Kidney (tissue), 14 donors: ENCODE results near the gene PRAMEF1. TPM values are rescaled to one million over a fixed set of nuclear protein-coding genes. Genes with fewer than 3 reads are reported as not detected.

Experiments used
- DNase-seq, 5 donors: peaks; one replicate each; pipeline ENCODE4 v3.0.0-alpha.2; 2013 to 2020
- FAIRE-seq: peaks from 2 replicates; lab custom pipeline; 2012; peaks lifted over from hg19 to GRCh38; lab: Jason Lieb, UNC
- H3K27ac ChIP-seq, 2 donors: one replicate each; pipeline ENCODE4 v1.7.0; 2013; ENCODE audit warnings: low read depth in 2 of 2, low read length in 2 of 2, inconsistent platforms in 1 of 2
- H3K27me3 ChIP-seq: one replicate; pipeline ENCODE4 v1.7.1; 2013; ENCODE audit warnings: low read length, inconsistent platforms; ENCODE audit not compliant: control insufficient read depth, insufficient read depth
- H3K36me3 ChIP-seq, 3 donors: one replicate each; pipeline versions ENCODE4 v1.7.0 to v1.7.1; 2013; ENCODE audit warnings: low read length in 3 of 3, control low read depth in 1 of 3, inconsistent platforms in 1 of 3; ENCODE audit not compliant: insufficient read depth in 3 of 3, control insufficient read depth in 2 of 3
- H3K4me1 ChIP-seq, 3 donors: one replicate each; pipeline versions ENCODE4 v1.7.0 to v1.7.1; 2013; ENCODE audit warnings: low read length in 3 of 3, inconsistent platforms in 1 of 3, low read depth in 1 of 3; ENCODE audit not compliant: control insufficient read depth in 2 of 3, insufficient read depth in 2 of 3
- H3K4me3 ChIP-seq, 3 donors: one replicate each; pipeline versions ENCODE4 v1.7.0 to v1.8.1; 2013; ENCODE audit warnings: low read length in 3 of 3, control low read depth in 1 of 3, inconsistent platforms in 1 of 3
- H3K9ac ChIP-seq, 3 donors: one replicate each; pipeline versions ENCODE4 v1.7.0 to v1.7.1; 2013; ENCODE audit warnings: low read length in 3 of 3, control low read depth in 1 of 3, inconsistent platforms in 1 of 3
- H3K9me3 ChIP-seq, 3 donors: one replicate each; pipeline versions ENCODE4 v1.7.0 to v1.7.1; 2013; ENCODE audit warnings: low read length in 3 of 3, control low read depth in 1 of 3, inconsistent platforms in 1 of 3; ENCODE audit not compliant: control insufficient read depth in 2 of 3, insufficient read depth in 1 of 3
- intact Hi-C: fragments of 100-400 bp; cut with DNase I; formaldehyde crosslinking; loops from one replicate; pipeline ENCODE4 v1.11.1; 2022
- polyA plus RNA-seq: library from polyadenylated mRNA; stranded (reverse); fragments of 350-450 nt; fragmentation: Illumina TruSeq; extraction: RNeasy Lipid Tissue Mini Kit (QIAGEN cat#74804); gene quantifications from one replicate; pipeline ENCODE4 v1.2.3, GENCODE V29; 2014; ENCODE audit warnings: low read depth, low replicate concordance; ENCODE audit not compliant: insufficient read depth
- total RNA-seq: library from RNA; stranded (reverse); fragmentation: NEBNext Ultra II Directional; extraction: Animal tissue kit (Norgen Biotek cat#: 25700); gene quantifications from one replicate; pipeline ENCODE4 v1.2.1, GENCODE V29; 2021
- TF ChIP-seq, protein P1 (sequence below): IDR thresholded peaks from 3 replicates; pipeline ENCODE4 v1.5.1; 2012; ENCODE audit warnings: mild to moderate bottlenecking, moderate library complexity, borderline replicate concordance; ENCODE audit not compliant: insufficient read depth; ENCODE audit errors: extremely low read depth
- donor health status: control.
- donor health status: control.
- donor health status: control.
- donor health status: control.
- donor health status: control.
- donor health status: DM: yes; HTN: yes; CAD: no.
- donor health status: Normal renal cell carcinoma (clear cell type).

The PRAMEF1 gene
- total and polyA plus RNA-seq, 2 donors from 2014 or later: not detected

- intact Hi-C loops: no loop called here
- no peaks in the 10 kb centered on the region for H3K36me3 ChIP-seq
- H3K27ac ChIP-seq: no peak overlapping the region
- H3K4me3 ChIP-seq: no peak overlapping the region
- H3K27me3 ChIP-seq: no peaks in the 10 kb centered on the region
- FAIRE-seq: no peak
- no peak overlapping the region for H3K9ac ChIP-seq
- TF ChIP-seq, protein P1, sequence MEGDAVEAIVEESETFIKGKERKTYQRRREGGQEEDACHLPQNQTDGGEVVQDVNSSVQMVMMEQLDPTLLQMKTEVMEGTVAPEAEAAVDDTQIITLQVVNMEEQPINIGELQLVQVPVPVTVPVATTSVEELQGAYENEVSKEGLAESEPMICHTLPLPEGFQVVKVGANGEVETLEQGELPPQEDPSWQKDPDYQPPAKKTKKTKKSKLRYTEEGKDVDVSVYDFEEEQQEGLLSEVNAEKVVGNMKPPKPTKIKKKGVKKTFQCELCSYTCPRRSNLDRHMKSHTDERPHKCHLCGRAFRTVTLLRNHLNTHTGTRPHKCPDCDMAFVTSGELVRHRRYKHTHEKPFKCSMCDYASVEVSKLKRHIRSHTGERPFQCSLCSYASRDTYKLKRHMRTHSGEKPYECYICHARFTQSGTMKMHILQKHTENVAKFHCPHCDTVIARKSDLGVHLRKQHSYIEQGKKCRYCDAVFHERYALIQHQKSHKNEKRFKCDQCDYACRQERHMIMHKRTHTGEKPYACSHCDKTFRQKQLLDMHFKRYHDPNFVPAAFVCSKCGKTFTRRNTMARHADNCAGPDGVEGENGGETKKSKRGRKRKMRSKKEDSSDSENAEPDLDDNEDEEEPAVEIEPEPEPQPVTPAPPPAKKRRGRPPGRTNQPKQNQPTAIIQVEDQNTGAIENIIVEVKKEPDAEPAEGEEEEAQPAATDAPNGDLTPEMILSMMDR: no peak
- DNase-seq: no peak
- H3K9me3 ChIP-seq: no peaks in the 10 kb centered on the region
- H3K4me1 ChIP-seq: no peaks in the 10 kb centered on the region
Observed at GRCh38 chr1:12761781-12762180, 29.4 kb upstream of the PRAMEF1 start.

- Histone ChIP-seq H3K9ac (no peak overlapping the region), H3K36me3 (no peaks in the 10 kb centered on the region), H3K27me3 (no peaks in the 10 kb centered on the region), H3K9me3 (no peaks in the 10 kb centered on the region), H3K27ac (no peak overlapping the region), H3K4me1 (no peaks in the 10 kb centered on the region), H3K4me3 (no peak overlapping the region)
- no peak for DNase-seq
- FAIRE-seq: no peak
- intact Hi-C loops: no loop called here
- TF ChIP-seq, protein P1: no peak
Observed at GRCh38 chr1:12762766-12763165, 28.4 kb upstream of the PRAMEF1 start.

- Histone ChIP-seq H3K9ac (no peak overlapping the region), H3K27me3 (no peaks in the 10 kb centered on the region), H3K36me3 (no peaks in the 10 kb centered on the region), H3K4me3 (no peak overlapping the region), H3K27ac (no peak overlapping the region), H3K4me1 (no peaks in the 10 kb centered on the region), H3K9me3 (no peaks in the 10 kb centered on the region)
- DNase-seq: no peak
- intact Hi-C loops: no loop called here
- no peak for FAIRE-seq
- TF ChIP-seq, protein P1: no peak
Observed at GRCh38 chr1:12763479-12763878, 27.7 kb upstream of the PRAMEF1 start.

DNA sequence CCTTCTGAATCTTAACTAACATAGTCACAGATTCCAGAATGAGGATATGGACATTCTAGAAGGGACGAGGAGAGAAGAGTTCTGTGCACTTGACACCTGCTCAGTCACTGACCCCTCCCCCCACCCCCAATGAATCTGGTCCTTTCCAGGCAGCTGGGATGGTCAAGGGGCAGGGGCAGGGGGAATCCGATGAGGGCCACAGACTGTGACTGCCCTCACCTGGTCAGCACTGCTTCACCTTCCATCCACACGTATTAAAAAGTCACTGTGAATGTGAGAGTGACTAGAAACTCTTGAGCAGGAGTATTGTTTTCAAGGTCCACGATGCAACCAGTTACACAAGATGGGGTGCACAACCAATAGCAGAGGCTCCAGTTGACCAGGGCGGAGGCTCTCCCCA, 27.2 kb upstream of the PRAMEF1 start:
- Histone ChIP-seq H3K27me3 (no peaks in the 10 kb centered on the region), H3K9ac (no peak overlapping the region), H3K27ac (no peak overlapping the region), H3K9me3 (no peaks in the 10 kb centered on the region), H3K4me3 (no peak overlapping the region), H3K36me3 (no peaks in the 10 kb centered on the region), H3K4me1 (no peaks in the 10 kb centered on the region)
- DNase-seq: no peak
- TF ChIP-seq, protein P1: no peak
- intact Hi-C loops: no loop called here
- no peak for FAIRE-seq
